ENCODE measurements around the gene SAMM50.

The SAMM50 gene

DNA sequence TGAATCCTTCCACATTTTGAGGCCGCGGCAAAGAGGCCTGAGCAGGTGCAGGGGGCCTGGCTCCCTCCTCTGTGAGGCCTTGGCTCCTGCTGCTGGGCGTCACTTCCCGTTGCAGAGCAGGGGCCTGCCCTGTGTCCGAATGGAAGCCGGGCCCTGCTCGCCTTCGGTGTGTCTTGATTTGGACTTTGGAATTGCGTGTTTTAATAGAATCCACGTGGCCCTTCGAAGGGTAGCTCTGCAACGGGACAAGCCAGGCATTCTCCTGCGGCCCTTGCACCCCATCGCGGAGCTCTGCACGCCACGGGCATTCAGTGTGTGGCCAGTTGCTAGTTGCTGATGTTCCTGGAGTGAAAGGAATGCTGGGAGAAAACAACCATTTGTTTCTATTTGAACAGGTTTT is 25.8 kb downstream of the SAMM50 start:
- DNase-seq = no peak

DNA sequence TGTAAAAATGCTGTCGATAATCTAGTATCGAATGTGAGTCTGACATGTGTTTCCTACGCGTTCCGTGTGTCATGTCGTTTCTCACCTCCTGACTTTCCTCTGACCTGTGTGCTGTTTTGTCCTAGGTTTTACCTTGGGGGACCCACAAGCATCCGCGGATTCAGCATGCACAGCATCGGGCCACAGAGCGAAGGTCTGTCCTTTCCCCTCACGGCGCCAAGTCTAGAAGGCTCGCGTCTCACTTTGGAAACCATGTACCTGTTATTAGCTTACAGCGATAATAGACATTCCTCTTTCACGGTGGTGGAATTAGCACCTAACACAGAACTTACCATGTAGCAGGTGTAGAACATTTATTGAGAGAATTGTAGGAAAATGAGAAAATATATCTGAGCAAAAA is 28.6 kb downstream of the SAMM50 start:
- DNase-seq = no peak

DNA sequence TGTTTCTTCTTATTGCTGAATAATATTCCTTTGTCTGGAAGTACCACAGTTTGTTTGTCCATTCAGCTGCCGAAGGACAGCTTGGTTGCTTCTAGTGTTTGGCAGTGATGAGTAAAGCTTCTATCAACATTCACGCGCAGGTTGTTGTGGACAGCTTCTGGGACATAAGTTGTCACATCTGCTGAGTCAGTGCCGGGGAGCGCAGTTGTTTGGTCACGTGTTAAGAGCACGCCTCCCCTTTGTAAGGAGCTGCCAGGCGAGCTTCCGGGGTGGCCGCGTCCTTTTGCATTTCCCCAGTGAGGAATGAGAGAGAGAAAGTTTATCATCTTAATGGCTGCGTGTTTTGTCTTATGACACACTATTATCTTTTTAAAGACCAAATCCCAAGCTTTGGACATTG is 30.3 kb downstream of the SAMM50 start:
- no peak for DNase-seq

DNA sequence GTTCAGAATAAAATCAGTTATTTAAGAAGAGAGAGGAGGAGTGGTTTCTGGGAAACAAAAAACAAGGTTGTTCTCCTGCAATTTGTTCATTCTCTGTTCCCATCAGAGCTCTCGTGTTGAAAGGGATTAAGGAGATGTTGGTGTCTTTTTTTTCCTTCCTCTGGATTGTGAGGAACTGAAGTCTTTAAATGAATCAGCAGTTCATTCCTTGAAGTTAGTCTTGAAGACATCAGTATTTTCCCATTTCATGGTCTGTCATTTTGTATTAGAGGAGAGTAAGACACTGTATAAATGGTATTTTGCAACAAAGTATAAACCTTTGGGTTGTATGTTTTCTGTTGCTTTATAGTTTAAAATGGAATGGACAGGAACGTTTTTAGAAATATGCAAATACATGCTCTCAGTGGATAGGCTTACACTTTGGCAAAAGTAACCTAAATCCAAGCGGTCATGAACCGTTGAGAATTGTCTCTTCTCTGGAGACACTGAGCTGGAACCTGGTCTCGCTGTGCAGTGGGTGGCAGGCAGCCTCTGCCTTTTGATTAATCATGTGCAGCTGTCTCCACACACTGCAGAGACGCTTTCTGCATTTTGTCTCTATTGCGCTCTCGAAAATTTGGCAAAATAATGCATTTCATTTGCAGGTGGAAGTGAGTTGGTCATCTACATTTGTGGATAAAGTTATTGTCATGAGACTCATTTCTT is 33.0 kb downstream of the SAMM50 start:
- DNase-seq = no peak

DNA sequence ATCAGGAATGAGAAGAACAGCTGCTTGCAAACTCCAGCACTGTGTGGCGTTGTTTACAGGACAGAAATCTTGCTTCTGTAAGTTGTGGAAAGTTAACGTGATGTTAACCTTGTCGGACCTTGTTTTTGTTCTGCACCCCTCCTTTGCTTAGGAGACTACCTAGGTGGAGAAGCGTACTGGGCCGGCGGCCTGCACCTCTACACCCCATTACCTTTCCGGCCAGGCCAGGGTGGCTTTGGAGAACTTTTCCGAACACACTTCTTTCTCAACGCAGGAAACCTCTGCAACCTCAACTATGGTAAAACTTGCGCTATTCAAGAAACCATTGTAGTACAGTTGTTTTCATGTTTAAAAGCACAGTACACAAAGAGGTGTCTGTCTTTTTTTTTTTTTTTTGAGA is 33.7 kb downstream of the SAMM50 start:
- no peak for DNase-seq

DNA sequence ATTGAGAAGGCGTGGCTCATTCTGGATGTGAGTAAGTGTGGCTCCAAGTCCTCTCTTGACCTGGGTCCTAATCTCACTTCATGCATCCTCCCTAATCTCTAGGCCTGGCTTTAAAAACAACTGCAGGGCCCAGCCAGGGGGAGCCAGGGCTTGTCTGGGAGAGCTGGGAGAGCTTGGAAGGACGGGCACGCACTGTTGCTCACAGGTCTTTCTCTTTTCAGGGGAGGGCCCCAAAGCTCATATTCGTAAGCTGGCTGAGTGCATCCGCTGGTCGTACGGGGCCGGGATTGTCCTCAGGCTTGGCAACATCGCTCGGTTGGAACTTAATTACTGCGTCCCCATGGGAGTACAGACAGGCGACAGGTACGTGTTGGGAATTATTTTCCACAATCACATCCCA is 34.8 kb downstream of the SAMM50 start:
- no peak for DNase-seq

DNA sequence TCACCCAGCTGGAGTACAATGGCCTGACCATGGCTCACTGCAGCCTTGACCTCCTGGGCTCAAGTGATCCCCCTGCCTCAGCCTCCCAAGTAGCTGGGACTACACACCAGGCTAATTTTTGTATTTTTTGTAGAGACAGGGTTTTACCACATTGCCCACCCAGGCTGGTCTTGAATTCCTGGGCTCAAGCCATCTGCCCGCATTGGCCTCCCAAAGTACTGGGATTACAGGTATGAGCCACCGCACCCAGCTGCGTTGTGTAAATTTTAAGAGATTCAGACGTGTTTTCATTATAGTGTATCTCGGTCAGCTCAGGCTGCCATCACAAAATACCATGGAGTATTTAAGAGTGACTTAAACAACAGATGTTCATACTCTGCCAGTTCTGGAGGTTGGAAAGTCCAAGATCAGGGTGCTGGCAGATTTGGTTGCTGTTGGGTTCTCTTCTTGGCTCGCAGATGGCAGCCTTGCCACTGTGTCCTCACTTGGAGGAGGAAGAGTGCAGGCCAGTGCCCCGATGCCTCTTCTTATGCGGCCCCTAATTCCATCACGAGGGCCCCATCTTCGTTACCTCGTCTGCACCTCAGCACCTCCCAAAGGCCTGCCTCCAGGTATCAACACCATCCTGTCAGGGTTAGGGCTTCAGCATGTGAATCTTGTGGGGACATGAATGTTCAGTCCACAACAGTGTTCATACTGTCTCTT is 36.2 kb downstream of the SAMM50 start:
- no peak for DNase-seq

DNA sequence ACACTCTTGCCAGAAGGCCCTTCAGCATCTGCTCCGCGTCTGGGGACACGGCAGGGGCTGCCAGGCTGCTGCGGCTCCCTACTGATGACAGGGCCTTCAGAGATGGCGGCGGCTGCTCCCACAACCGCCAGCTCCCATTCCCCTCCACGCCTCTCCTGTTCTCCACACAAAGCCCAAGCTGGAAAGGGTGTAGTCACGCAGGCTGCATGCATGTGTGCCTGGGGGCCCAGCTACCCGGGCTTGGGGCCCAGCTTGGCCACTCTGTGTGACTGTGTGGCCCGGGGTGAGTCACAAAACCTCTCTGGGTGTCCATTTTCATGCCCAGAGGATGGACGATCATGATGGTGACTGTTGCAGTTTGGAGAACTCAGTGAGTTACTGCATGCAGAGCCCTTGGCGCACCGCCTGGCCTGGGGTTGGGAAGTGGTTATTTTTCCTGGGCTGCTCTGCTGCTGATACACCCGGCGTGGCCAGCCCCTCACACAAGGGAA is 37.1 kb downstream of the SAMM50 start:
- peak; percentile 58 for DNase-seq

DNA sequence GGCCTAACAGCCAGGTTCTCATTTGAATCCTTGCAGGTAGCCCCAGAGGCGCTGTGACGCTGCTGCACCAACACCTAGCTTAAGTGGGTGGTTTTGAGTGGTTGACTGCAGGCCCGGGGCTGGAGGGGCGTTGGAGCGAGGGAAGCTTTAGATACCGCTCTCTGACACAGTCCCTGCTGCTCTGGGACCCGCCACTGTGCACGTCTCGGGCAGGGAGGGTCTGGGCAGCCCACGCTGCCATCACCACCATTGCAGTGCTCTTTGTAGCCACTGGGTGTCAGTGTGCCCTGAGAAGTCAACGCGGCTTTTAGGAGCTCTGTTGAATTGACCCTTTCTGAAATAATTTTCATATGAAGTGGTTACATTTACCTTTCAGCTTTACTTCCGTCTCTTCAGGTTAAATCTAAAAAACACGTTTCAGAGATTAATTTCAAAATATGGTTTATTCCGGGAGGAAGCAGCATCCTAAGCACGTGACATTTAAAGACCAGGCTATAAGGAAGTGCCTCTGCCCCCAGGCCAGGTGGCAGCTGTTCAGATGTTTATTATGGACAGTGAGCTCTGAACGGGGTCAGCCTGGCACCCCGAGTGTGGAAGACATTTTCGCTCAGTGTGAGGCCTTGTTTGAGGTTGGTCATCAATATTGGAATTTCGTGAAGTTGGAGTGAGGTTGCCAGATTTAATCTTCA is 38.0 kb downstream of the SAMM50 start:
- peak; percentile 47 for DNase-seq

DNA sequence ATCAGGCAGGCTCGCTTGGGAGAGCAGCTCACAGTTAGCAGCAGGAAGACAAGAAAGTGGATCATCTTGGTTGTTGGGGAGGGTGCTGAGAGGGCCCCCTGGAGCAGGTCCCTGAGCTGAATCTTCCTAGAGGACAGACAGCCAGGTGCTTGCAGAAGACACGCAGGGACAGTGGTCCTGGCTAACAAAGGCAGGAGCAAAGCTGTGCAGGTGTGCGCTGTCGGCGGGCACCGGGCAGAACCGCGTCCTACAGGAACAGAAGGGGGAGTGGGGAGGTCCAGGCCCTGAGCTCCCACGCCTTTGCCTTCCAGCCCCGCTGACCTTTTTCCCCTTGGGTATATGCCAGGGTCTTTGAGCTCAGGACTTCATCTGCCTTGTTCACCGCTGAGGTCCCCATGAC is 38.8 kb downstream of the SAMM50 start:
- no peak for DNase-seq

DNA sequence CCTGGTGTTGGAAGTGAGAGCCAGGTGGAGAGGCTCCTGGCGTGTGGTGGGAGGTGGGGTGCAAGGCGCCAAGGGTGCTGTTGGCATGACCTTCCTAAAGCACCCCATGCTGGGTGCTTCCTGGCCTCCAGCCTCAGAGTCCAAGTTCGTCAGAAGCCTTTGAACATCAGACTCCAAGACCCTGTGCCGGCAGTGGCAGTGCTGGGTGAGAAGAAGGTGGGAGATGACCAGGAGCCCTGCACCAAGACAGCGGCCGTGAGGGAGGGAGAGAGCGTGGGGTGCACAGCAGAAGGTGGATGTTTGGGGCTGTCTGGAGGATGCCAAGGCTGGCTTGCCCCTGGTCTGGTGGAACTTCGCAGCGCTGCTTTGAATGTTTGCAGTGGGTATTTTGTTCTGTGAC is 39.2 kb downstream of the SAMM50 start:
- DNase-seq = no peak

DNA sequence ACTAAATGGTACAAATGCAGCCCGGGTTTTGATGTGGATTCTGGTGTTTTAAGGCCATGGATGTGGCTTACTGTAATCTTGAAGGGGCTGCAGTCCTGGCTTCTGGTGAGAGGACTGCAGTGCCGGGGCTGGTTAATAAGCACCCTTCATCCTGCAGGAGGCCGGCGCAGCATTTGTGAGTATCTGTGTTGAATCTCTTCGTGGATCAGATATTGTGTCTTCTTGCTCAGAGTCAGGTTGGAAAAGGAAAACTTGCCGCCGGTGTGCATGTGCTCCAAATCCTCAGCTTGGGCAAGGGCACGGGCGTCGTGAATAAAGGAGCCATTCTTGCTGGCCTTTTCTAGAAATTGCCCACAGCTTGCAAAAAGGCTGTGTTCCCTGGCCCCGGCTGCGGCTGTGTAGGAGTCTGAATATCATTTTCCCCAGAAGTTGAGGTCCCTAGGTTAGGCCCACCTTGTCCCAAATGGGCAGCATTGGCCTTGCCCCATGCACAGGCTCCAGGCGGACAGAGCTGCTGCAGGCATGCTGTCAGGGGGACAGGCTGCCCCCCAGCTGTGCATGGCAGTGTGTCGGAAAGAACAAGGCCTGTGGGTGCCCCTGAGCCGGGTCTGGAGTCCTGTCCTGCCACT is 39.9 kb downstream of the SAMM50 start:
- DNase-seq = no peak

DNA sequence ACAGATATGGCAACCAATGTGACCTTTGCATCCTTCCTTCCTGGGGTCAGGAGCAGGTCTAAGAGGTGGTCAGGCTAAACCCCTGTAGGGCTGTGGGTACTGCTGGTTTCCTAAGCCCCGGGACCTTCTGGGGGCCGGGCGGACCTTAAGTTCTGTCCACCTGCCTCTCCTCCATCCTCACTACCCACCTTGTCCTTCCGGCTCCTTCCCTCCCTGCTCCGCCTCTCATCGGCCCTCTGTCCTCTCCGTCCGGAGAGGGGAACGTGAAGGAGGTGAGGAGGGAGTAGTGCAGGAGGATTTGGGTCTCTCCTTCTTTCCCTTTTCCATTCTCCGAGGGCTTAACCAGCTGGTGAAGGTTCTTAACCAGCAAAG is 40.5 kb downstream of the SAMM50 start:
- DNase-seq = no peak

DNA sequence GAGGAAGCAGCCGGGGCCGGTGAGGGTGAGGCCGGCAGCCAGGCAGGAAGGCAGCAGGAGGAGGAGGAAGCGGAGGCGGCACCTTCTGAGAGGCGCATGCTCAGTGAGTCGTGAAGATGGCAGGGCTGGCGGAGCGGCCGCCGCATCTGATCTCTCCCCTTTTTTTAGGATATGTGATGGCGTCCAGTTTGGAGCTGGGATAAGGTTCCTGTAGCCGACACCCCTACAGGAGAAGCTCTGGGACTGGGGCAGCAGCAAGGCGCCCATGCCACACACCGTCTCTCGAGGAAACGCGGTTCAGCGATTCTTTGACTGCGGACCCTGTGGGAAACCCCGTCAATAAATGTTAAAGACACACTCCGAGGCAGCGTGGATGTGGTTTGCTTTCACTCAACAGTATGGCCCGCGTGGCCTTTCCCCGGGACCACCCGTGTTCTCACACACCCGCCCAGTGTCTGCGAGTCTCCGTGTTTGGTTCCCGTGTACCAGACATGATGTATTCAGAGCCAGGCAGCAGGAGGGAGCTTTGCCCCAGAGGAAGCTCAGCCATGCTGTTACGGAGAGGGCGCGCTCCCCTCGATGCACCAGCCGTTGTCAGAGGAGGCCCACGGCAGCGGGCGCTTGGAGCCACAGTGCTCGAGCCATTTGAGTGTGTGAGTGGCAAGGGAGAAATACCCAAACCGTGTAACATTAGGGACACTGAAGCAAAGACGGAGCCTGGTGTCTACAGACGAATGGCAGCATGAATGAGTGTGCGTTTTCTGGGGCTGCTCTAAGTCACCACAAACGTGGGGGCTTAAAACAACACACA is 41.1 kb downstream of the SAMM50 start:
- no peak for DNase-seq

DNA sequence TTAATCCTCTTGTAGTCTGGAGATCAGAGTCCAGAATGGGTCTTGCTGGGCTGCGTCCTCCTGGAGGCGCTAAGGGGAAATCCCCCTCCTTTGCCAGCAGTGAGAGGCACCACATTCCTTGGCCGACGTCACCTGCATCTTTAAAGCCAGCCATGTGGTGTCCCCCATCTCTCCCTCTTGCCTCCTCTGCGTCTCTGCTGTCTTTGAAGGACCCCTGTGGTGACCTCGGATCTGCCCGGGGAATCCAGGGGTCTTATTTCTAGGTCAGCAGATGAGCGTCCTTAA is 41.7 kb downstream of the SAMM50 start:
- DNase-seq = no peak

DNA sequence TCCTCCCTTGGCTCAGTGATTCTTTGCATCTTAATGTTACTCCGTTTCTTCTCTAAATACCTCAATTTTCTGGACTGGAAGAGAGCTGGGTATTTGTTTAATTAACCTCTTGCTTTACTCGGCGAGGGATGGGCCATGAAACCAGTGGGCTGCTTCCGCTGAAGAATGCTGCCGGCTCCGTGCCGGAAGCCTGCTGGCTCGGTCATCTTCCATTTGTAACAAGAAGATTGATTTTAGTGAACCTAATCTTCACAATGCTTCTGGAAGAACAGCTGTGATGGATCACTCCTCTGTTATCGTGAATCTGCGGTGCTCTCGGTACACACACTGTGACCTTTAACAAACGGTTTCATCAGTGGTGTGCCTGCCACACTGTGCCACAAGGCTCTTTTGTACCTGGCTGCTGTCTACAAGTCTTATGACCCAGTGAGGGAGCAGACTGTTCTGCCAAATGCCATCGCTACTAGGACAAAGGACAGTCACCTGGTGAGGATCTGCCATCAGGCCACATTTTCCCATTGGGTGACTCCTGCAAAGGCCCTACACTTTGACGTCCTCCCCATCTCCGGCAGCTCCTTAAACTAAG is 43.5 kb downstream of the SAMM50 start:
- DNase-seq = no peak

DNA sequence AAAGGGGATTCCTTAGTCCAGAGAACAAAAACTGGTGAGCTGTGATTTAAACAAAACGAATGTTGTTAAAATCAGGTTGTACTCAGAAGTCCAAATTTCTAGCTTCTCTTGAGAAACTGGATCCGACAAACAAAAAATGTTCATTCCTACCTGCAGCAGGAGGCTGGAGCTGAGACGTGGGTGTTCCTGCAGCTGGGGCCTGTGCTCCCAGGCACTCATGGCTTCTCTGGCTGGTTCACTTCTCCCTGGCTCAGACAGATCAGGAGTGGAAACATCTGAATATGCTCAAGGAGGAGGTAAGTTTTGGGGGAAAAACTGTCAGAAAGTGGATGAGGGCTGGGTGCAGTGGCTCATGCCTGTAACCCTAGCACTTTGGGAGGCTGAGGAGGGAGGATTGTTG is 44.1 kb downstream of the SAMM50 start:
- DNase-seq = no peak

DNA sequence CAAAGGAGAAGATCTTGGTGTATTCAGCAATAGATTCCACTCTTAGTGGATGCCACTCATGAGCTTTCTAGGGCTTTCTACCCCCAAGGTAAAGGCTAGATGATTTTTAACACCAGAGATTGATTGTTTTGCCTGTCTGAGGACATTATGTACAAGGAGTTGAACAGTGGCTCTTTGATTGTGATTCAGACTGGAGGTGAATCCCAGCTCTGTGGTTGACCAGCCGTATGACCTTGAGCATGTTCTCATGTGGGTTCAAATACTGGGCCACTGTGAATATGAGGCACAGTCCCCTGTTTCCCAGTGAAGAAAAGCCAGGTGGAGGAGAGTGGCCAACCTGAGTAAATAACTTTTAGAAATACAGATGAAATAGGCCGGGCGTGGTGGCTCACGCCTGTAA is 44.9 kb downstream of the SAMM50 start:
- no peak for DNase-seq

DNA sequence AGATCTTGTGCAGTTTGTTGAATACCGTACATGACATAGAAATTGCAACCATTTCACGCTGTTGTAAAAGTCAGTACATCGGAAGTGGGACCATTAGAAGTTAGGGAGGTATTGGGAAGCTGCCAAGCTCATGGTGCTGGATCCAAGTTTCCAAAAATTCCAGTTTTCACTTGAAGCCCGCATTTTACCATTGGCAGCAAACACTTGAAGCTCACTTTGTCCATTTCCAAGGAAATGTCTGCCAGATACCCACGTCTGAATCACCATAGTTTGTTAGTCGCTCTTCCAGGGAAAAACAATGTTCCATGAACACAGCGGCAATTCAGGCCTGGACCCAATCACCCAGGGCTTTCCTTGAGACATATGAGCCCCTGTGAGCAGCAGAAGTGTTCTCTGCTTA is 46.3 kb downstream of the SAMM50 start:
- DNase-seq = no peak

DNA sequence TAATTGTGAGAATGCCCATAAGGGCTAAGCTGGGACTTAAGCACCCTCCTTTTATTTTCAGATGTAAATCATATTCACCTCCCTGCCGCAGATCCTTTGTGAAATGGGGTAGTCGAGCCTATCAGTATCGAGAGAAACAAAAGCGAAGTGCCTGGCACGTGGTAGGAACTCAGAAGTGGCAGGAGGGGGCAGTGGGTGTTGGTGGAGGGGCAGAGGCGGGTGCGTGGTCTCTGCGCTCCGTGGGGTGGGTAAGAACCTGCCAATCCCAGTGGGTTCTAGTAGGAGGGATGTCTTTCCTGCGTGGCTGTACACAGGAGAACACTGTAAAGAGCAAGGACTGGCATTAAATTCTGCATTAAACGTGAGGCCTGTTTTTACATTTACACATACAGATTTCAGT is 47.1 kb downstream of the SAMM50 start:
- DNase-seq = no peak

DNA sequence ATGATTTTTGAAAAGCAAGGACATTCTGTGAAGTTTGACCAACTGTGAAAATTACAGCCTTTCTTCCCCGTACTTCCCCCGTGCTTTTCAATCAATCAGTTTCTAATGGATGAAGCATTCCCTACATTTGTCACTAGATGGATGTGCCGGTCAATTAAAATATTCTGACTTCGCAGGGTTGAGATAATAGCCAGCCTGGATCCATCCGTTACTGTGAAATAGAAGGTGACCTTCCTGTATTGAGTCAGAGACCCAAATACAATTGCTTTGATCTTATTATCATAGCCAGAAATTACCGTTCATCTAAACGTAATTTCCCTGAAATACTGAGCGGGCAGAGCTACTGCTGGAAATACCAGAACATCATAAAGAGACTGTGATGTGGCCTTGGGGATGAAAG is 47.8 kb downstream of the SAMM50 start:
- no peak for DNase-seq

DNA sequence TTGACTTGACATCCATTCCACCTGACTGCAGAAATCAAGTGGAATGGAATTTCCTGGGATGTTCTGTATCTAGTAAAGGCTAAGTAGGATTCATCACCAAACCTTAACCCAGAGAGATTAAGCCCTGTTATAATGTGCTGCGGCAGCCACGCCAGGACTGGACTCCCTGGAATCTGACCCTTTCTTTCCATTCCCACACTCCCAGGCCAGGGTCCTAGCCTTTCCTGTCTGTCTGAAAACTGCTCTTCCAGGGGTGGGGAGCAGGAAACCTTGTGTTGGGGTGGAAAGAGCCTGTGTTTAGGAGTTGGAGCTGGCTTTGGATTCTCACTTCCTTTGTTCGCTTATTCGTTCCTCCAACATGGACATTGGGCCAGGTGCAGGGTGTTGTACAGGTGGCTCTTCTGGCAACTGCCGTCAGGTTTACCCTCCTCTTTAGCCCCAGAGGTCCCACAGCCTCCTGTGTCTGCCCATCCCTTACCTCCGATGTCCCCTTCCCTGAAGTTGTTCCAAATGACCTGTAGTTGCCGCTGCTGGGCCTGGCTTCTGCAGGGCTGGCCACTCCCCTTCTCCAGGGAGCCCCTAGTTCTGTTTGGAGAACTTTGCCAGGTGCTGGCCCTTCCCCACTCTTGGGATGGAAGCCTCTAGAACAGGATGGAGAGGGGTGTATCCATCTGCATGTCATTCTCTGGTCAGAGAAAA is 48.3 kb downstream of the SAMM50 start:
- DNase-seq = no peak

All from NCI-H2171 (cell line).